Measurements from ENCODE around the gene TPM3.
A peak's percentile ranks its signal among the peaks of the same experiment; 100 is the strongest.
"Not testable (repeated sequence)": the region's sequence is repeated elsewhere in the genome, so short reads cannot be mapped to it uniquely, and the experiment has no call there.

TPM3 gene

DNA sequence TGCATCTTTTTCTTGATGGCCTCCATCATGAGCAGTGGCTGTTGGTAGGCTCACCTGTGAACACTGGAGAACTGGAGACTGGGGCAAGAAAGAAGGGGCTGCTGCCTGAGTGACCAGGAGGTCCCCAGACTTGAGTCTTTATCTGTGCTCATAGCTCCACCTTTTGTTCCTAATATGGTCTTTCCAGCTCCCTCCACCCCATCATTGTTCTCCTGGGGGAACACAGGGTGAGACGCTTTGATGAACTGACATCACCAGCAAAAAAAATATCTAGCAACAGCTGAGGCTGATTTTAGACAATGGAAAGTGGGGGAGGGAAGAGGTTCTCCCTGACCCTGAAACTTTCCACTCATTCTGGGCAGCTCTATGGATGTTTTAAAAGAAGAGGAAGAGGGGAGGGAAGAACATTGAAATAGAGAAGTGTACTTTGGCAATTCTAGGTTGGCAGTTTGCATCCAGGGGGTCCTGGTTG is at the start of gene TPM3:
TSS of gene TPM3 (minus strand) at position 111 of the 472 bp plus-strand sequence. CDS start at position 29, 82 bp downstream.
- DNase-seq = no peak

- no peak for DNase-seq
Observed at GRCh38 chr1:154240294-154240833, 48.5 kb upstream of the TPM3 start.

DNA sequence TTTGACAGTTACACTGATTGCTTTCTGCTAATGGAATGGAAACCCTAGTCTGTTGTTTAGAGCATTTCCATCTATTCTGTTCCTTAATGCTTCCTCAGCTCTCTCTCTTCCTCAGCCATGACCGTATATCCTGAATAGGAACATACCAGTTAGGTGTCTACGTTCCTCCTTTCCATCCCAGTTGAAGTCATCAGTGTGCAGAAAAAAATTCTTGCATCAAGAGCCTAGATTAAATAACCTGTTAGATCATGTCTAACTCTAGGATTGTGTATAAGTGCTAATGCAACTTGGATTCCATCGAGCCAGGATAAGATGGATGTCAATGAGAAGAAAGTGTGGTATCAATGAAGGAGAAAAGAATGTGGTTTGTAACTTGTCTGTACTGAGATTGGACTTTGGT is 47.6 kb upstream of the TPM3 start:
- DNase-seq = no peak

DNA sequence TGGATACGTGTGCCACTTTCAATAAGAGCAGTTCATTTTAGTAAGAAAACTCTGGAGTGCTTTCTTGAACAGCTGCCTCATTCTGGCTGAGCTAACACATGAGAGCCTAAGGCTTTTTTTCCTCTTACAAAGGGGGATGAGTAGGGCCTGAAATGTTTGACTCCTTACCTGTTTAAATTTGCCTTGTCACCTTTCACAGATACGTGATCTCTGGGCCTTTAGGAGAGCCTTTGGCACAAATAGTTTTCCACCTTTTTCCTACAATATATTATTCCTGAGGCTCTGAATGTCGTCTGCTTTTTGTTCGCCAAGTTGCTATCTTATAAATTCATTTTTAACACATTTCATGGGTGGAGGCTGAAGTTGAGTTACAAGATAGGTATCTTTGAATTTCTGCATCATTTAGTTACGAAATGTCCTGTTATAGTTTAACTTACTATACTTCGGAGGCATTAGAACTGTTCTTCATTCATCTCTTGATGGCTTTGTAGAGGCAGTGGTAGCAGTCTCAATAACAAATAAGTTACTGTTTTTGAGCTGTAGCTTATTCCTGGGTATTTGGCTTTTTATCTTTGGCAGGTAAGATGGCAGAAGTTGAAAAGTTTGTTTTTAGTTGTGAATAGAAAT is 46.1 kb upstream of the TPM3 start:
- DNase-seq = no peak

GRCh38 chr1:154237435-154237834 is 45.5 kb upstream of the TPM3 start:
- no peak for DNase-seq

- no peak for DNase-seq
Observed at GRCh38 chr1:154236855-154237254, 45.0 kb upstream of the TPM3 start.

DNA sequence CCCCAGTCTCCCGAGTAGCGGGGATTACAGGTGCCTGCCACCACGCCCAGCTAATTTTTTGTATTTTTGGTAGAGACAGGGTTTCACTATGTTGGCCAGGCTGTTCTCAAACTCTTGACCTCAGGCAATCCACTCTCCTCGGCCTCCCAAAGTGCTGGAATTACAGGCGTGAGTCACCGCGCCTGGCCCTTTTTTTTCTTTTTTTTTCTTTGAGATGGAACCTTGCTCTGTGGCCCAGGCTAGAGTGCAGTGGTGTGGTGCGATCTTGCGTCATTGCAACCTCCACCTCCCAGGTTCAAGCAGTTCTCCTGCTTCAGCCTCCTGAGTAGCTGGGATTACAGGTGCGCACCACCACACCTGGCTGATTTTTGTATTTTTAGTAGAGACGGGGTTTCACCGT is 41.2 kb upstream of the TPM3 start:
- DNase-seq = not testable (repeated sequence)

- DNase-seq = not testable (repeated sequence)
Observed at GRCh38 chr1:154231112-154231511, 39.2 kb upstream of the TPM3 start.

- DNase-seq = no peak
Observed at GRCh38 chr1:154225370-154225769, 33.5 kb upstream of the TPM3 start.

DNA sequence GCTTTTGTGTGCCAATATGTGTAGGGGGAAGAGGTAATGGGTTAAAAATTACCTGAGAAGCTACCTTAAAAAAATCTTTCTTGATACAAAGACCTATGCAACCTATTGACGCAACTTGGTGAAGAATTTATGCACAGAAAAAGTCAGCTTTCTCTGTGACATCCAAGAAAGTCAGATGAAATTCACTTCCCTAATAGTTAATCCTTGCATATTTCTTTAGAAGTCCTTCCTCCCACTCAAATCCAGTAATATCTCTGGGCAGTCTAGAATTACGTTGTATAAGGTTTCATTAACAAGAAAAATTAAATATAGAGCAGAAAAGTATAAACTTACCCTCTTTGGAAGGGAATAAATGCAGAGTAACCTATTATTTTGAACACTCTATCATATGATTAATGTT is 31.7 kb upstream of the TPM3 start:
- DNase-seq = no peak

DNA sequence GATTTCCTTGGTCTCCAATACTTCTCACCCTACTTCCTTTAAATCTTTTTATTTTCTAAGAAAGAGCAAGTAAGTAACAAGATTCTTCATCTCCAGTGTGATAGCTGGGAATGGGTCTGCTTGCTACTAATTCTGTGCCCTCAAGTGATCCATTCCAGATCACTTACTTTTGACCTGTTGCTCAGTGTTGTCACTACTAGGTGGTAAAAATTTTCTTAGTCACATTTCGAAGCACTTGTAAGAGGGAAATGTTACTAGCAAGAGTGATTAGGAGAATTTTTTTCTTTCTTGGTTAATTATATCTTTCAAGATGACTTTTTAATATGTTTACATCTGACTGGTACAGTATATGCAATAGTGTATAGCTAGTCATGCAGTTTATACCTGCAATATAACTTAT is 31.0 kb upstream of the TPM3 start:
- no peak for DNase-seq

DNA sequence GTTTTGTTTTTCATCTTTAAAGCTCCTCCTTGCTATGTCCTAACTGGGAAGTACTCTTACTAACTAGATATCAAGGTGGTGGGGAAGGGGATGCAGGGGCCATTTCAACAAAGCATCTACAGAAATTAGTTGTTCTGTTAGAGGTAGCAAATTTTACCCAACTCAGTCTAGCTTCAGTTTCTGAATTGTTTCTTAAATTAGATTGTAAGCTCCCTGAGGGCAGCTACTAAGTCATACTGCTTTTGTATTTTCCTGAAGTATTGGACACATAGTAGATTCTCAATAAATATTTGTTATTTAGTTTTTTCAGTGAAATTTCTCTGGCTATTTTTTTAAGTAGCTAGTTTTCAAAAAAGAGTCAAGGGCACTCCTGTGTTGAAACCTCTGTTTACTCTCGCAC is 30.6 kb upstream of the TPM3 start:
- no peak for DNase-seq

- DNase-seq = no peak
Observed at GRCh38 chr1:154221278-154222001, 29.5 kb upstream of the TPM3 start.

DNA sequence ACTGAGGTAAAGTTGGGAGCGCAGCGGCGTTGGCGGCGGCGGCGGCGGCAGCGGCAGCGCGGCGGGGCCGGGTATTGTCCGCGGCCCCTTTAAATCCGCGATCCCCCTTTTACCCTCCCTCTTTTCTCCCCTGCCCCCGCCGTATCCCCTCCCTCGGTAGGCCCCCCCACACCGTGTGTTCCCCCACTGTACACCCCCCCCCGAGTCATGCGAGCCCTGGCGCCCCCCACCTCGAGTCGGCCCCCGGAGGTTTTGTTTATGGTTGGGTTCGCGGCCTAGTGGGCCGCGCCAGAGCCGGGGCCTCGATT is 29.0 kb upstream of the TPM3 start:
- no peak for DNase-seq

DNA sequence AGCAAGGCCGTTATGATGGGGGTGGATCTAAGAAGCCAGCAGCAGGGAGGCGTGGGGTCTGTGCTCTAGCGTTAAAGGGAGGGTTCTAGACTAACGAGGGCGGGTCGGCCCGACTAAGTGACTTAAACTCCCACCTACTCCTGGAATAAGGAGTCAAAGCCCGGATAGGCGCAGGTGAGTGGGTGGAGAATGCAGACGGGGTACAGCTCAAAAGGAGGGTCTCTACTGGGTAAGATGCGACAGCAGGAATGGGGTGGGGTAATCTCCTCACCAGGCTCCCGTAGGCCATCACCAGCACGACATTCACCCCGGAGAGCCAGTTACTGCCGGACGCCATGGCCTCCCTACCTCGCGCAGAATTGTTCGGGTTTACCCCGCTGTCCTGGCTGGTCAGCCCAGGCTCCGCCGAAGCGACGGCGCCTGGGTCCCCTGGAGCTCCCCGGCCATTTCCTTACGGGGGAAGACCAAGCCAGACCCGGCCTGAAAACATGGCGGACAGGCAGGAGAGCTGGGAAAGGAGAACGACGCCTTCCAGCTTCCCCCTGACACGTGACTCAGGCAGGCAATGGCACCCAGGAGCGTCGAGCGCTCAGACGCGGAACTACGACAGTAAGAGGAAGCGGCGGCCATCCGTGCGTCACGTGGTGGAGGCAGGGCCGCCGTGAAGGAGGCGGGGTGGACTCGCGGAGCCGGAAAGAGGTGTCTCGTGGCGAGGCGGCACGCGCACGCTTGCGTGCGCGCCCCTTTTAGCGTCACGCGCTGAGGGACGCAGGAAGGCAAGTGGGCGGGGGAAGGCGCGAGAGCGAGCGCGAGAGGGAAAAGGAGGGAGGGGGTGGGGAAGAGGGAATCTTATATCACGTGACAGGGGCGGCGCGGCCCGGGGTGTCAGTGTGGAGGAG is 28.4 kb upstream of the TPM3 start, which contains the start of gene UBAP2L:
TSS of gene UBAP2L (plus strand) at position 885 of the 899 bp plus-strand sequence. CDS start 4,169 bp downstream, outside the sequence.
- DNase-seq = peak; percentile 99

GRCh38 chr1:154219541-154219940 is 27.6 kb upstream of the TPM3 start:
- no peak for DNase-seq

- no peak for DNase-seq
Observed at GRCh38 chr1:154218545-154218944, 26.6 kb upstream of the TPM3 start.

- DNase-seq = no peak
Observed at GRCh38 chr1:154213274-154213673, 21.4 kb upstream of the TPM3 start.

DNA sequence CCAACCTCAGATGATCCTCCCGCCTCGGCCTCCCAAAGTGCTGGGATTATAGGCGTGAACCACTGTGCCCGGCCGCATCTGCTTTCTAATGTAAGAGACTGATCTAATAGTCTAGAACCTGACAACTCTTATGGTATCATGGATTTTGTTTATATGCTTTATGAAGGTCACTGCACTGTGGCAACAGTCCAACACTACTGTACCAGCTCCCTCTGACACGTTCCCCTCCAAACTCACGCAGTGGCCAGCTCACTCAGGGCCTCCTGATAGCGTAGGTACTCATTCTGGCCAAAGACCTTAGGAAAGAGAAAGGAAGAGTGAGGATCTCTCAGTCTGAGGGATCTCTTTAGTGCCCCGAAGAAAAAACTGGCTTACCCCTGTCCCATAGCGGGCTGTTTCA is 20.2 kb upstream of the TPM3 start:
- no peak for DNase-seq

- no peak for DNase-seq
Observed at GRCh38 chr1:154208677-154209388, 16.9 kb upstream of the TPM3 start.

DNA sequence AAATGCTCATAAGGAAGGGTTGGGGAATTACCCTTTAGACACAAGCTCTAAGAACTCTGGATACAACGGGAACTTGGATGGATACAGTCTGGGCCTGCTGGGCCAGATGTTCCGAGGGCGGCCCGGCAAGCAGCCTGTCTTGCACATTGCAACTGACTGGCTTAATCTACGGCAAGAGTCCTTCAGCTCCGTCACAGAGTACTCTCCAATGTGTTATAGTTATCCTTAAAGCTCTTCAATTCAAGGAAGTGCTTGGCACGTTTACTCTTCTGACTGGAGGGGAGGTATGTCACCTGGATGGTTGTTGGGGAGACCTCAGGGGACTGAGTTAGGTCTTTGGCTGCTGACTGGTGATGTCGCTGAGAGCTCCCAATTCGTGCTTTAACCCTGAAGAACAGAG is 15.4 kb upstream of the TPM3 start:
- DNase-seq = no peak

DNA sequence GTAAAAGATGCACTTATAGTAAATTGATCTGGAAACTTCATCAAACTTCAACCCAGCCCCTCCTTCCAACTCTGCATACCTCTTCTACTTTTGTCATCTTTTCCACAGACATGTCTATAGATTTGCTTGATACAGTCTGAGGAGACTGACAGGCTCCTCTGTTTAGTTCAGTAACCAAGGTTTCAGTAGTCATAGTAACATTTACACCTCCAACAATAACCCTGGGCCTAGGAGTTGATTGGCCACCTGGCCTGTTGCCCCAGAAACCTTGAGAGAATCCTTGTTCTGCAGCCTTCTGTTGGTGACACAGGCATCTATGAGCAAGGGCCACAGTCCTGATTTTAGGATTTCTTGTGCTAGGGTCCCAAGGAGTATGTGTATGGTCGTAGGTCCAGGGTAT is 14.3 kb upstream of the TPM3 start, which contains the start of gene CFAP141:
TSS of gene CFAP141 (minus strand) at position 138 of the 400 bp plus-strand sequence. CDS start at position 112, 26 bp downstream.
- no peak for DNase-seq
